Germinal center (tissue), 1 donor: ENCODE data around the gene CTSD.

ENCODE experiments used
- DNase-seq: peaks from one replicate; pipeline ENCODE4 v3.0.0; 2012; ENCODE audit warnings: mixed read lengths, low spot score

CTSD gene

DNA sequence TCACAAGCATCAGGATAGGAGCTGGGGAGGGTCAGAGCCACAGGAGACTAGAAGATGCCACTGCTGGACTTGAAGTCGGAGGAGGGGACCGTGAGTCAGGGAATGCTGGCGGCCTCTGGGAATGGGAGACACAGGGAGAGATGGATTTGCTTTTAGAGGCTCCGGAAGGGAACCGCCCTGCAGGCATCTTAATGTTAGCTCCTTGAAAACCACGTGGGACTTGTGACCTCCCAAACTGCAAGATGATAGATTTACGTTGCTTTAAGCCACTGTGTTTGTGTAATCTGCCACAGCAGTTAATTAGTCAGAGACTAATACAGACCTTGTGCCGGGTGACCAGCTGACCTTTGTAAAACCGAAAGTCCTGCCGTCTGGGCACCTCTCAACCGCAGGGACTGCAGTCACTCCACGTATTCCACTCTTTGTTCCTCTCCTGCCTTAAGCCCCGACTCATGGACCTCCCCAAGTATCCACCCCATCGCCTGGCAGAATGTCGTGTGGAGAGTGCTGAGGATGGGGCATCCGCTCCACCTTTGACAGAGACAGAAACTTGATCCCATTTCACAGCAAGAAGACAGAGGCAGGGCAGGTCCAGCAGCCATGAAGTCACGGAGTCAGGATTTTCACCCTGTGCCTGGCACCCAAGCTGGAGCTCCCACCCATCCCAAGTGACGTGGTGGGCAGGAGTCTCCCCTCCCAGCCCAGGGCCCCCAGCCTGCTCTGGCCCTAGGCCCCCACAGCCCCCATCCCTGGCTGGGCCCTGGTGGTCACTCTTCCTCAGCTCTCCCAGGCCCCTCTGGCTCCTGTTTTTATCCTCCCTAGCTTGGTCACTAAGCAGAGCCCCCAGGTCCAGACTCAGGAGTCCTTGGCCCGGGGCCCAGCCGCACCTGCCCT, 19.4 kb upstream of the CTSD start:
- DNase-seq, result no peak

DNA sequence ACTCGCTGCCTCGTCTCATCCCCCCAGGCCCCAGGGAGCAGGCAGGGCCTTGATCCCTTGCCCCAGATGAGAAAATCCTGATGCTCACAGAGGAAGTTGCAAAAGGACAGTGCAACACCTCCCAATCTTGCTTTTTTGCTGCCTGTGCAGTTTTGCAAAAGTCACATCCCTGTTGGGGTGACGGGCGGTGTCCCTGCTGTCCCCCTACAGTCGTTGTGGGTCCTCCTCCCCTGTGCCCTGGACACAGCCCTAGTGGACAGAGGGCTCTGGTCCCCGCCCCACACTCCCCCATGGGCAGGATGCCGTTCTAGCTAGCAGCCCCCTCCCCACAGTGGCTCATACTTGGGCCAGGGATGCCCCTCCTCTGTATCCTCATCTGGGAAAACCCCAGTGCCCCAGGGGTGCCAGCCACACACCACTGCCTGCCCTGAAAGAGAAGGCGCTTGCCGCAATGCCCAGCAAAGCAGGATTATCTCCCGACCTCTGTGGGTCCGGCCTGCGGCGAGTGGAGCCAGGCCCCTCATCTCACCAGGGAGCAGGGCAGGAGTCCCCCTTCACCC, 18.4 kb upstream of the CTSD start:
- no peak for DNase-seq

DNA sequence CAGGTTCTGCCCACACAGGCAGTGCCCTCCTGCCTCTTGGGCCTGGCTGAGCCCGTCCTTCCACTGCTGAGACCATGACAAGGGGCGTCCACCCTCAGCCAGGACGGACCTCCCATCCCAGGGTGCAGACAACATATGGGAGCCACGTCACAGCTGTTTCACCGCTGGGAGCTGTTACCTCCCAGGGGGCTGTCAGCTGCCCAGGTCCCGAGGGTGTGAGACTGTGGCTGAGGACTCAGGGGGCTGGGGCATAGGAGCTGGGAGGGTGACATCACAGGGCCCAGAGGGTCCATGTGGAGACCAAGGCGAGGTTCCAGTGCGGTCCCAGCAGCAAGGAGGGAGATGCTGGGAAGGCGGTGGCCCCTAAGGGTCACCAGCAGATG, 17.9 kb upstream of the CTSD start:
- no peak for DNase-seq

DNA sequence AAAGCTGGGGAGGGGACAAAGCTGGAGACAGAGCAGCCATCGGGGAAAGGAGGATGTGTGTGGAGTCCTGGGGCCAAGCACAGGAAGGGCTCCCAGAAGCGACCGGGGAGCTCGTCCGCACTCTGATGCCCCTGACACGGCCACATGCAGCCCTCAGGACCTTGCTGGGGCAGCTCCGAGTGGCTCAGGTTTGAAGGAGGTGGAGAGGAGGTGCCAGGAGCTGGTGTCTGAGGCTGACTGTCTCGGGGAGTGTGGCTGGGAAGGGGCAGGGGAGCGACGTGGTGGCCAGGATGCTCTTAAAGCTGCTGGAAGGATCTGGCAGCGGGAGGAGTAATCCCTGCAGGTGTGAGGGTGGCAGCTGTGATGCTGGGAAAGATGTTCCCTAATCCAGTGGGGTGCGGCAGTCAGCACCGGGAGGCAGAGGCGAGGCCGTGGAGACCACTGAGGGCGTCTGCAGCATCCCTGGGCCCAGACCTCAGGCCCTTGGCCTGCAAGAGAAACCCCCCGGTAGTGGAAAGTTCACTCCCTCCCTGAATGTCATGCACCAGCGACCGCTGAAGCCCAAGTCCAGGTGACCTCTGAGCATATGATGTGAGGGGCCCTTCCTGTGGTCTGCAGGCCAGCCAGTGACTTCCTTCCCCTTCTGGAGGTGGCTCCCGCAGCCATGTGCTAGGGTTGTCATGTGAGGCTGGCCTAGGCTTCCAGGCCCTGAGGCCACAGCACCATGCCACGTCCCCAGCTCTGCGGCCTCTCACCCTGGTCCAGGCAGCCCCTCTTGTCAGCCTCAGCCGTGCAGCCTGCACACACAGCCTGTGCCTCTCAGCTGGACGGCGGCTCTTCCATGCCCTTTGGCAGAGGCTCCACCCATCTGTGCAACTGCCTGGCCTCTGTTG, 17.2 kb upstream of the CTSD start:
- no peak for DNase-seq

DNA sequence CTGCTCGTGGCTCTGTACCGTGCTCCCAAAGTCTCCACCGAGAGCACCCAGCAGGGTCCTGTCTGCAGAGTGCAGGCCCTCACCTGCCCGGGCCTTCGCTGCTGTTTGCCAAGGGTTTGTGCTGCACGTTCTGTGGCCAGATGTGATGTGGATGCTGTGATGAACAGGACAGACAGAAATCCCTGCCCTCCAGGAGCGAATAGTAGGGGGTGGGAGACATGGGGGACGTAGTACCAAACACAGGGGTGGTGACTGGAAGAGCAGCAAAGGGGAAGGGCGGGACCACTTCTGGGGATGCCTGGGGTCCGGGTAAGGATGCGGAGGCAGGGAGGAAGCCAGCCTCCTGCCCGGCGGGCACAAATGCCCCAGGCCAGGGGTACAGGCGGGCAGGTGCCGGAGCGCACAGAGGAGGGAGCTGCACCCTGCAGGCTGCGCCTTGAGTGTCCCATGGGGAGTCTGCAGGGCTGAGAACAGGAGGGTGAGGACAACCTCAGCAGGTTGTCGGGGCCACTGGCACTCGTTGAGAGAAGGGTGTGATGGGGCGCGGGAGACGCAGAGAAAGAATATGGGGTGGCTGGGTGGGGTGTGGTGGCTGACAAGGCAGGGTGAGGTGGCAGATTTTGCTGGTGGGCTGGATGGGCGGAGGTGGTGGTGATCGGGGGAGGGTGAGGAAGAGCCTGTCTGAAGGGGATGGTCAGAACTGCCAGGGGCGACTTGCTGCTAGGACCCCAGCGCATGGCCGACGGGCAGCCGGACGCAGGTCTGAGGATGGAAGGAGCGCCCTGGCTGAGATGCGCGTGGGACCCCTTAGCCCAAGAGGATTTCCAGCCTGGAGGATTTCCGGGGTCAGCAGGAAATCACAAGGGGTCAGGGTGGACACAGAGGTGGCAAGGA, 16.3 kb upstream of the CTSD start:
- no peak for DNase-seq

DNA sequence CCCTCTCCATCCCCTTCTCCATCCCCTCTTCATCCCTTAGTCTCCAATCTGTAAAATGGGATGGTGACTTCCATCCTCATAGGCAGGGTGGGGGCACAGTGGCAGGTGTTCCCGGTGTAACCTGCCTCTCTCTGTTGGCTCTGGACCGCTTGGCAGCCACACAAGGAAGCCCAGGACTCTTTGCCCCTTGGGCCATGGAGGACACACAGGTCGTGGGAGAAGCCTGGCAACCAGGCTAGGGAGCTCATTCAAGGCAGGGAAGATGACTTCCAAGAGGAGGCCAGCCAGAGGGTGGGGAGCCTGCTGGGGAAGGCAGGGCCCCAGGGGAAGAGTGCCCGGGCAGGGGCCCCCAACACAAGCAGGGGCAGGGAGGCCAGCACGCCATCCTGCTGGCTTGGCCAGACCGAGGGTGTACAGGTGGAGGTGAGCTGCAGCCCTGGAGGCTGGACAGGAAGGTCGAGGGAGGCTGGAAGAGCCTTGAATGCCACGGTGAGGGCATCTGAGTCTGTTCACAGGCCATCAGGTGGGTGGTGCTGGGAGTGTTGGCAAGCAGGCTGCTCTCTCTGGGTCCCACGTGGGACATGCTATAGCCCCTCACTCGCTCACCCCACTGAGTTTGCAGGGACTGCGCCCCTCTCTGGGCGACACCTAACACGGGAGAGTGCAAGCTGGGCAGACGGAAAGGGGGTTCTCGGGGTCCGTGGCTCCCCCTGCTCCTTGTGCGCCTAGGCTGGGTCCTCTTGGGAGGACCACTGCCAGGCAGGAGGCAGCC, 15.5 kb upstream of the CTSD start:
- no peak for DNase-seq

DNA sequence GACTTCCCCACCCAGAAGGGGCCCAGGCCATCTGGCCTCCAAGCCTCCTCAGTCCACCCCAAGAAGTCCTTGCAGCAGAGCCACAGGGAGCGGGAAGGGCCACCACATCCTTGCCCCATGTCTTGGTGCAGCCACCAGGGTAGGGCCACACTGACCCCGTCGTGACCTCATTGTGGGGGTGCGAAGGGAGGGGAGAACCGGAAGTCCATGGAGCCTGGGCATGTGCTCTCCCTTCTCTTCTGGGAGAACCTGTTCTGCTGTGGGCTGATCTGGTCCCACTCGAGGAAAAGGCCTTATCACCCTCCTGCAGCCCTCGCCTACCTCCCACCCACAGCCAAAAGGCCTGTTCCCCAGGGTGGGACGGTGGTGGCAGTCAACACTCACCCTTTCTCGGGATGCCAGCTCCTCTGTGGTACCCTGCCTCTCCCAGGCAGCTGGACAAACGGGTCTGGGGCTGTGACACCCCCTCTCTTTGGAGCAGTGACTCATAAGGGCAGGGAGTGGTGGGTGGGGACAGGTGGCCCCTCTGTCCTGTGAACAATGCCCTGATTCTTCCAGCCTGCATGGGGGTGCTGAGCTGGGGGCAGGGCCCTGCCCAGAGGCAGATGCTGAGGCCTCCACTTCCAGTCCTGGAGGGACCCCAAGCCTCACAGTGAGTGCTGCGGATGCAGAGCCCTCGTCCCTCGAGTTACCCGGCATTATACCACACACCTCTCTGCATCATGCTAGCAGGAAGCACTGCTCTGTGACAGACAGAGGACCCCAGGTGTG, 14.6 kb upstream of the CTSD start:
- DNase-seq, result no peak

DNA sequence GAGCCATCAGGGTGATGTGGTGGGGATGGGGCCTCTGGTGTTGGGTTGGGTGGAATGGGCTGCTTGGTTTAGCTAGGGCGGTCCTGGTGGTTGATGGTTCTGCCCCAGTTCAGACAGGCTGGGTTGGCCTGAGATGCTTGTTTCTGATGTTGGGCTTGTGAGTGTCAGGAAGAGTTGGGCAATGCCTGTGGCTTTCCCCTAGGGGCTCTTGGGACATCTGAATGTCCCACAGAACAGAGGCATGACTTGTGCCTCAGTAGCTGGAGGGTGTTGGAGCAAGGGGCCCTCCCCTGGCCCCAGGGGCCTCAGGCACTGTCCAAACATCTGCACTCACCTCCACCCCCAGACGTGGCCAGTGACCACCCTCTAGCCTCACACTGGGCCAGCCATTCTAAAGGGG, 14.0 kb upstream of the CTSD start:
- no peak for DNase-seq

DNA sequence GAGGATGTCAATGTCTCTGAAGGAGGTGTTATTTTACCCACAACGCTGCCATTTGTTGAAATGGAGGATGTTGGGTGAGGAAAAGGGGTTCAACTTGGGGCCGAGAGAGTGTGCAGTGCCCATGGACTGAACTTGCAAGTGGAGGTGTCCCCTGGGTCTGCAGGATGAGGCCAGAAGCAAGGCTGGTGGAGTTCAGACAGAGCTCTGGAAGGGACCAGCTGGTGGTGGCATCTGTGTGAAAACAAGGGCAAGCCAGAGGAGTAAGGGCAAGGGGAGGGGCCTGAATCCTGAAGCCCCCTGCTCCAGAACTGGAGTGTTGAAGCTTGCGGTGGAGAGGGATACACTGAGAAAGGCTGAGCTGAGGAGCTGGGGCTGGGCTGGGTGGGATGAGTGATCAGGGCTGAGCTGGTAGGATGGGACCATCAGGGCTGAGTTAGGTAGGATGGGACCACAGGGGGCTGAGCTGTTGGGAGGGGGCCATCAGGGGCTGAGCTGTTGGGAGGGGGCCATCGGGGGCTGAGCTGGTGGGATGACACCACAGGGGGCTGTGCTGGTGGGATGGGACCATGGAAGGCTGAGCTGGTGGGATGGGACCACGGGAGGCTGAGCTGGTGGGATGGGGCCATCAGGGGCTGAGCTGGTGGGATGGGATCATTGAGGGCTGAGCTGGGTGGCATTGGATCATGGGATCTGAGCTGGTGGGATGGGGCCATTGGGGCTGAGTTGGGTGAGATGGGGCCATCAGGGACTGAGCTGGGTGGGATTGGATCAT, 13.4 kb upstream of the CTSD start:
- no peak for DNase-seq

DNA sequence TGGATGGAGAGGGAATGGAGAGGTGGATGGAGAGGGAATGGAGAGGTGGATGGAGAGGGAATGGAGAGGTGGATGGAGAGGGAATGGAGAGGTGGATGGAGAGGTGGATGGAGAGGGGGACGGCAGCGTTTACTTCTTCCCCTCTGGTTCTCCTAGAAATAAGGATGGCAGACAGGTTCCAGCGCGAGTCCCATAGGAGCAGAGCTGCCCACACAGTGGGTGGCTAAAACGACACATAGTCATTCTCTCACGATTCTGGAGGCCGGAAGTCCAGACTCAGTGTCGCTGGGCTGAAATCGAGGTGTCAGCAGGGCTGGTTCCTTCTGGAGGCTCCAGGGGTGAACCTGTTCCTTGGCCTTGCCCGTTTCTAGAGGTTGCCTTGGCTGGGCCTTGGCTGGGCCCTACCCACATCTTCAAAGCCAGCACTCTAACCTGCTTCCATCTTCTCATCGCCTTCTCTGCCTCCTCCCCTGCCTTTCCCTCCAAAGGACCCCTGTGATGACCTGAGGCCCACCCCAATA, 12.7 kb upstream of the CTSD start:
- DNase-seq, result no peak

DNA sequence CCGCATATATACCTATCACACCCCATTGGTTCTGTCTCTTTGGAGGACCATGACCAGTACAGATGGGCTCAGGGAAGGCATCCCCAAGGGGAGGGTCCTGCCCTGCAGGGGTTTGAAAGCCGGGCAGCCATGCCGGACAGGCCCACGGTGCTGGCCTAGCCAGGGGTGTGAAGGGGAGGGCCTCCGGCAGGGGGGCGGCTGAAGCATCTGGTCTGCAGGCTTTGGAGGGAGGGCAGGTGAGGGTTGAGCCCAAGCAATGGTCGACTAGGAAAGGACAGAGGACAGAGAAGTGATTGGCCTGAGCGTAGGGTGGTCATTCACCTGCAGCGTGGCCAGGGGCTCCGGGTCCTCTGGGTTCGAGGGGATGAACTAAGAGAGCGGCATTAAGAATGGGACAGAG, 11.2 kb upstream of the CTSD start:
- no peak for DNase-seq

DNA sequence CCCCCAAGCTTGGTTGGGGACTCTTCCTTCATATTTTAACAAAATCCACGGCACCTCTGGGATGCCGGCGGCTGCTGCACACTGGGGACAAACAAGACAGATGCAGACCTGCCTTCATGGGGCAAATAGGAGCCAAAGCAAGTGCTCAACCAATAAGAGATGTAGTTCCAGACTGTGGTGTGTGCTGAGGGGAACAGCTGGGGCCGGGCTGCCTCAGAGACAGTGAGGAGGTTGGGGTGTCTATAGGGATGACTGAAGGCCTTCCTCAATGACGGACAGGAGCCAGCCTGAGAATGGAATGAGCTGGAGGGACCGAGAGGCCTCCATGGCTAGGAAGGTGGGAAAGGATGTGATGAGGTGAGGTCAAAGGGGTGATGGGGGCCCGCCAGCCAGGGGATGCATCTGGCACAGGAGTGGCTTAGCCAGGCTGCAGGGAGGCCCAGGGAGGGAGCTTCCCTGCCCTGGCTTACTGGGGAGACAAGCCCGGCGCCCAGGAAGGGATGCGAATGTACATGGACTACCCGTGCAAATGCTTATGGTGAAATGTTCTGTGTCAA, 10.3 kb upstream of the CTSD start:
- no peak for DNase-seq

DNA sequence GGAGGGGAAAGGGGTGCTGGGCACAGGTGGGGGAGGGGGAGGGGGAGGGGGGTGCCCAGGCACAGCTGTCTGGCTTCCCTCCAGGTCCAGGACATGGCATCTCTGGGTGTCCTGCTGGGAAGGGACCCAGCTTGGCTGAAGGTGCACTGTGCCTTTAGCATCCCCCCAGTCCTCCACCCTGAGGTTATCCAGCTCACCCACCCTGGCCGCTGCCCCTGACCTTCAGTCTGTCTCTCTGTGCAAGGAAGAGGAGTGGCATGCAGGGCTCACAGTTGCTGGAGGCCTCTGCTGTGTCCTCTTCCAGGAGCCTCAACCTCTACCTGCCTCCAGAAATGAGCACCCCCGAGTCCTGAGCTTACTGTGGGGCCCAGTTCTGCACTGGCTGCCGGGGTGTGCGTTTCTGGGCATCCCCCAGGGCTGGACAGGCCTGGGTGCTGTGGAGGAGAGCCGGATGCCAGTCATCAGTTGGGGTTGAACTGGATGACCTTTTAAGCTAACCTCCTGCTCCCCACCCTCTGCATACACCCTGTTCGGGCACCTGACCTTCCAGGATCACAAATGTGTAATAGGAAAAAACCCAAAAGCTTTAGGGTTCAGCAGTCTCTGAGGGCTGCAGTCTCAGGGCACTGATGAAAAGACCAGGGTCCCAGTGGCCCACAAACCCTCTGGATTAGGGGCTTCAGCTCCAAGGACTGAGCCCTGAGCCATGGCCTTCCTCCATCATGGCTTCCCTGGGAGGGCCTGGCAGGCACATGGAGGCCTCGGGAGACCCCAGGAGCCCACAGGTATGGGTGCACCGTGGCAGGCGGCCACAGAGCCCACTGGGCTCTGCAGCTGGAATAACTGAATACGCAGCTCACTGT, 9.6 kb upstream of the CTSD start:
- DNase-seq, result no peak

DNA sequence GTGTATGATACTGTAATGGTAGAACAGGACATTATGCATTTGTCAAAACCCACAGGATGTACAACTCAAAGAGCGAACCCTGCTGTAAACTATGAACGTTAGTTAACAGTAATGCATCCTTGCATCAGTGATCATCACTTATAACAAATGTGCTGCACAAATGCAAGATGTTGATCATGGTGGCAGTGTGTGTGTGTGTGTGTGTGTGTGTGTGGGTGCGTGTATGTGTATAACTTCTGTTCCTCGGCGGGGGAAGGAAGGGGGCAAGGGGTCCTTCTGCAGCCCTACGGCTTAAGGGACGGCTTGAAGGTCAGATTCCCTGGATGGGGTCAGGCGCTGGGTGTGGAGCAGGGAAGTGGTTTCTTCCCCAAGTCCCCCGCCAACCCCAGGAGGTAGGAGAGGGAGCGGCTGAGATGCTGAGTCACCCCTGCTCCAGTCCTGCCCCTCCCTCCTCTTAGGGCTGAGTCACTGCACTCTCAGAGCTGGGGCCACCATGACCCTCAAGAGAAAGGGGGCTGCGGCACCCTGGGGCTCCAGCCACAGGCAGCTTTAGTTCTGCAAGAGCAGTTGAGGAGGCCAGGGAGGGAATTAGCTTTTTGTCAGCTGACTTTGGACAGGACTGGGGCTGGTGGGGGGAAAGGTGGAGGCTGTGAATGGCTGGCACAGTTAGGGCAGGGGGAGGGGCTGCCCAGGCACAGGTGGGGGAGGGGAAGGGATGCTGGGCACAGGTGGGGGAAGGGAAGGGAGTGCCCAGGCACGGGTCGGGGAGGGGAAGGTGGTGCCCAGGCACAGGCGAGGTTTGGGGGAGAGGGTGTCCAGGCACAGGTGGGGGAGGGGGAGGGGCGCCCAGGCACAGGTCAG, 8.8 kb upstream of the CTSD start:
- DNase-seq, result no peak

DNA sequence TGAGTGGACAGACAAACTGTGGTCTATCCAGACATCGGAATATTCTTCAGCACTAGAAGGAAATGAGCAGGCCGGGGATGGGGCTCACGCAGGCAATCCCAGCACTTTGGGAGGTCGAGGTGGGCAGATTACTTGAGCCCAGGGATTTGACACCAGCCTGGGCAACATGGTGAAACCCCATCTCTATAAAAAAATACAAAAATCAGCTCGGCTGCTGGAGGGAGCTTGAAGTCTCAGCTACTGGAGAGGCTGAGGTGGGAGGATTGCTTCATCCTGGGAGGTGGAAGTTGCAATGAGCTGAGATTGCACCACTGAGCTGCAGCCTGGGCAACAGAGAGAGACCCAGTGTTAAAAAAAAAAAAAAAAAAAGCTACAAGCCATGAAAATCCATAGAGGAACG, 8.0 kb upstream of the CTSD start:
- no peak for DNase-seq

DNA sequence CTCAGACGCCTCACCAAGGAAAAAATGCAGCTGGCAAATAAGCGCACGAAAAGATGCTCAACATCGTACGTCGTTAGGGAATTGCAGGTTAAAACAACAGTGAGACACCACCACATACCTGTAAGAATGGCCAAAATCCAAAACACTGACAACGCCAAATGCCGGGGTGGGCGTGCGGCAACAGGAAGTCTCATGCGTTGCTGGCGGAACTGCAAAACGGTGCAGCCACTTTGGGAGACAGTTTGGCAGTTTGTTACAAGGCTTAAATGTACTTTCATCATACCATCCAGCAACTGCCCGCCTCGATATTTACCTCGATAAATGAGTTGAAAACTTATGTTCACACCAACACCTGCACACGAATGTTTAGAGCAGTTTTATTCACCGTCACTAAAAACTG, 7.5 kb upstream of the CTSD start:
- DNase-seq, result no peak

DNA sequence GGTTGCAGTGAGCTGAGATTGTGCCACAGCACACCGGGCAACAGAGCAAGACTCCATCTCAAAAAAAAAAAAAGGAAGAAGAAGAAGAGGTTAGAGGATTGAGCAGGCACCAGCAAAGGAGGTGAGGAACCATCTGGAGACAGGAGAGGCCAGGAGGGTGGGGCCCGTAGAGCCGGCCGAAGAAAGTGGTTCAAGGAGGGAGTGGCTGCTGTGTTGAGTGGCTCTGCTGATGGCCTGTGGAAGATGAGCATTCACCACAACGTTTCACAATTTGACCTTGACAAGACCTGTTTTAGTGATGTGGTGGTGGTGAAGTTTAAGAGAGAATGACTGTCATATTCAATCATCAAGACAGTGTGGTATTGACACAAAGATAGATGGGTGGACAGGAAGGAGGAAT, 6.8 kb upstream of the CTSD start:
- DNase-seq, result no peak
